ENCODE measurements around the gene WSB2. TPM values are rescaled to one million over a fixed set of nuclear protein-coding genes. Genes with fewer than 3 reads are reported as not detected.

WSB2 gene
- total RNA-seq, 1 experiment from 2014 or later: 193 TPM

DNA sequence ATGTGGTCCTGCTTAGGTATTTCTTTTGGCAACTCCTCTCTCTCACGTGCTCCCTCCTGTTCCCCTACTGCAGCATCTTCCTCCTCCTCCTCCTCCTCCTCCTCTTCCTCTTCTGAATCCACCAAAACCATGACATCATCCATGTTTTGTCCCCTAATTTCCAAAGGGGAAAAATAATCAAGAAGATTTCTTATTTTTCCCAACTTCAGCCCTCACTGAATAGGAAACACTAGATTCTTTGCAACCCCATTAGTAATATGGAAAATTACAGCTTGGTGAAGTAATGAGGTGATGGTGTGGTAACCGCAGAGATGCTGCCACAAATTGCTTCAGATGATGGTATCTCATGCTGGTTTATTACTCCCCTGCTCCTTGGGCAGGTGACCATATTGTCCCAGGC lies 7.5 kb upstream of the WSB2 start:
- no peaks in the 10 kb centered on the region for H3K27me3 ChIP-seq (ENCODE audit: control insufficient read depth, insufficient read depth, low read length)
- ChIA-PET CTCF (interaction anchor here (0.7 kb wide), 1 partner anchor 66 kb away, joined by 7 read pairs; no protein-coding TSS in a partner anchor), POLR2A (interaction anchor here (0.6 kb wide), 1 partner anchor 127 kb away, joined by 3 read pairs; no protein-coding TSS in a partner anchor)
- H3K27ac ChIP-seq (ENCODE audit: low read length): no peak overlapping the region
- no peak for ATAC-seq
- TF ChIP-seq SIN3A (IDR thresholded peaks at IDR 0.05; ENCODE audit: borderline replicate concordance, insufficient read depth, low read depth, low read length): no peak
- no peak for TF ChIP-seq POLR2AphosphoS5 (IDR thresholded peaks at IDR 0.05; ENCODE audit: low read depth, low read length)
- no peak for TF ChIP-seq TCF7L2 (IDR thresholded peaks at IDR 0.05; ENCODE audit: low read depth, low read length)
- TF ChIP-seq, protein P1, sequence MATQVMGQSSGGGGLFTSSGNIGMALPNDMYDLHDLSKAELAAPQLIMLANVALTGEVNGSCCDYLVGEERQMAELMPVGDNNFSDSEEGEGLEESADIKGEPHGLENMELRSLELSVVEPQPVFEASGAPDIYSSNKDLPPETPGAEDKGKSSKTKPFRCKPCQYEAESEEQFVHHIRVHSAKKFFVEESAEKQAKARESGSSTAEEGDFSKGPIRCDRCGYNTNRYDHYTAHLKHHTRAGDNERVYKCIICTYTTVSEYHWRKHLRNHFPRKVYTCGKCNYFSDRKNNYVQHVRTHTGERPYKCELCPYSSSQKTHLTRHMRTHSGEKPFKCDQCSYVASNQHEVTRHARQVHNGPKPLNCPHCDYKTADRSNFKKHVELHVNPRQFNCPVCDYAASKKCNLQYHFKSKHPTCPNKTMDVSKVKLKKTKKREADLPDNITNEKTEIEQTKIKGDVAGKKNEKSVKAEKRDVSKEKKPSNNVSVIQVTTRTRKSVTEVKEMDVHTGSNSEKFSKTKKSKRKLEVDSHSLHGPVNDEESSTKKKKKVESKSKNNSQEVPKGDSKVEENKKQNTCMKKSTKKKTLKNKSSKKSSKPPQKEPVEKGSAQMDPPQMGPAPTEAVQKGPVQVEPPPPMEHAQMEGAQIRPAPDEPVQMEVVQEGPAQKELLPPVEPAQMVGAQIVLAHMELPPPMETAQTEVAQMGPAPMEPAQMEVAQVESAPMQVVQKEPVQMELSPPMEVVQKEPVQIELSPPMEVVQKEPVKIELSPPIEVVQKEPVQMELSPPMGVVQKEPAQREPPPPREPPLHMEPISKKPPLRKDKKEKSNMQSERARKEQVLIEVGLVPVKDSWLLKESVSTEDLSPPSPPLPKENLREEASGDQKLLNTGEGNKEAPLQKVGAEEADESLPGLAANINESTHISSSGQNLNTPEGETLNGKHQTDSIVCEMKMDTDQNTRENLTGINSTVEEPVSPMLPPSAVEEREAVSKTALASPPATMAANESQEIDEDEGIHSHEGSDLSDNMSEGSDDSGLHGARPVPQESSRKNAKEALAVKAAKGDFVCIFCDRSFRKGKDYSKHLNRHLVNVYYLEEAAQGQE (IDR thresholded peaks at IDR 0.05; ENCODE audit: insufficient read depth in 1 of 2, low read depth in 2 of 2, low read length in 1 of 2): no peak
- TF ChIP-seq CTCF (IDR thresholded peaks at IDR 0.05): no peak
- H3K36me3 ChIP-seq (ENCODE audit: control insufficient read depth, insufficient read depth, low read length): no peaks in the 10 kb centered on the region
- no peaks in the 10 kb centered on the region for H3K9me3 ChIP-seq (ENCODE audit: control insufficient read depth, insufficient read depth, low read depth, low read length)
- no peak overlapping the region for H3K4me3 ChIP-seq (ENCODE audit: low read depth in 2 of 2, low read length in 2 of 2)
- intact Hi-C loops (cut with micrococcal nuclease; ENCODE audit: unreplicated experiment): no loop called here
- no TSS peak for BruUV-seq (replicated peaks)
- in situ Hi-C loops (cut with HindIII; ENCODE audit: low pct_unique_long_range_greater_than_20kb, low sequenced_read_pairs): no loop called here
- no peak for DNase-seq (ENCODE audit: low read depth, low spot score)
- peaks cover 13% of the 10 kb centered on the region for H3K4me1 ChIP-seq (ENCODE audit: control insufficient read depth, insufficient read depth, low read length)

GRCh38 chr12:118065380-118065779 lies 4.4 kb upstream of the WSB2 start:
- no peaks in the 10 kb centered on the region; the same call in 1 of the 2 replicates for H3K36me3 ChIP-seq (ENCODE audit: control insufficient read depth, insufficient read depth, low read length)
- no peak for ATAC-seq
- CTCF ChIA-PET: no interaction called here
- intact Hi-C loops (cut with micrococcal nuclease; ENCODE audit: unreplicated experiment) (no loop called here), in situ Hi-C loops (cut with HindIII; ENCODE audit: low pct_unique_long_range_greater_than_20kb, low sequenced_read_pairs) (no loop called here)
- TF ChIP-seq, protein P1 (IDR thresholded peaks at IDR 0.05; ENCODE audit: insufficient read depth in 1 of 2, low read depth in 2 of 2, low read length in 1 of 2): no peak; a peak in 1 of 4 replicates
- no peak for TF ChIP-seq CTCF (IDR thresholded peaks at IDR 0.05)
- TF ChIP-seq POLR2AphosphoS5 (IDR thresholded peaks at IDR 0.05; ENCODE audit: low read depth, low read length): no peak
- TF ChIP-seq TCF7L2 (IDR thresholded peaks at IDR 0.05; ENCODE audit: low read depth, low read length): no peak
- no peak for TF ChIP-seq SIN3A (IDR thresholded peaks at IDR 0.05; ENCODE audit: borderline replicate concordance, insufficient read depth, low read depth, low read length)
- H3K27ac ChIP-seq (ENCODE audit: low read length): peak overlapping the region; percentile 97
- H3K4me3 ChIP-seq (ENCODE audit: low read depth in 2 of 2, low read length in 2 of 2): no peak overlapping the region
- POLR2A ChIA-PET: interaction anchor here (0.8 kb wide), 1 partner anchor 48 kb away, joined by 8 read pairs; the partner anchor contains the start of gene RFC5
- BruUV-seq (replicated peaks): no TSS peak
- no peak for DNase-seq (ENCODE audit: low read depth, low spot score)
- H3K9me3 ChIP-seq (ENCODE audit: control insufficient read depth, insufficient read depth, low read depth, low read length): no peaks in the 10 kb centered on the region
- H3K4me1 ChIP-seq (ENCODE audit: control insufficient read depth, insufficient read depth, low read length): peaks cover 26% of the 10 kb centered on the region
- no peaks in the 10 kb centered on the region for H3K27me3 ChIP-seq (ENCODE audit: control insufficient read depth, insufficient read depth, low read length)
